ENCODE measurements around the gene RPE.

RPE gene

GRCh38 chr2:209970271-209970670 is 32.2 kb upstream of the RPE start:
- Histone ChIP-seq H3K9me3 (ENCODE audit: control insufficient read depth, insufficient read depth, low read depth, low read length) (no peaks in the 10 kb centered on the region), H3K36me3 (ENCODE audit: control insufficient read depth in 2 of 2, insufficient read depth in 1 of 2, low read length in 2 of 2) (no peaks in the 10 kb centered on the region), H3K4me1 (ENCODE audit: control insufficient read depth, insufficient read depth, low read length) (no peaks in the 10 kb centered on the region), H3K4me3 (ENCODE audit: low read depth, low read length) (no peak overlapping the region), H3K27ac (ENCODE audit: extremely low read depth, low read depth, low read length) (no peak overlapping the region)
- no peak for TF ChIP-seq ZNF768 (tag by site-specific recombination; IDR thresholded peaks at IDR 0.05)
- no peak for TF ChIP-seq ZBTB1 (tag by site-specific recombination; IDR thresholded peaks at IDR 0.05)
- TF ChIP-seq ZNF10 (tag by site-specific recombination; IDR thresholded peaks at IDR 0.05), result no peak
- no peak for TF ChIP-seq ZNF677 (tag by site-specific recombination; IDR thresholded peaks at IDR 0.05)
- no peak for TF ChIP-seq ZFHX2 (tag by site-specific recombination; conservative IDR thresholded peaks at IDR 0.05)
- TF ChIP-seq ZNF548 (tag by site-specific recombination; IDR thresholded peaks at IDR 0.05), result no peak
- TF ChIP-seq ZNF394 (tag by site-specific recombination; IDR thresholded peaks at IDR 0.05; ENCODE audit: borderline replicate concordance), result no peak
- CTCF ChIA-PET, result interaction anchor here (1.1 kb wide), 1 partner anchor 225 kb away, joined by 3 read pairs; no protein-coding TSS in a partner anchor
- POLR2A ChIA-PET, result no interaction called here

- no peaks in the 10 kb centered on the region for H3K9me3 ChIP-seq (ENCODE audit: control insufficient read depth, insufficient read depth, low read depth, low read length)
- no peak overlapping the region for H3K4me3 ChIP-seq (ENCODE audit: low read depth, low read length)
- H3K4me1 ChIP-seq (ENCODE audit: control insufficient read depth, insufficient read depth, low read length), result no peaks in the 10 kb centered on the region
- H3K36me3 ChIP-seq (ENCODE audit: control insufficient read depth in 2 of 2, insufficient read depth in 1 of 2, low read length in 2 of 2), result no peaks in the 10 kb centered on the region
- ChIA-PET CTCF (interaction anchor here (0.6 to 1.1 kb wide), 3 partner anchors 10 to 525 kb away, joined by 3 to 6 read pairs (median 3); no protein-coding TSS in a partner anchor), POLR2A (no interaction called here)
- H3K27ac ChIP-seq (ENCODE audit: extremely low read depth, low read depth, low read length), result no peak overlapping the region
- TF ChIP-seq ZNF132 (tag by site-specific recombination; IDR thresholded peaks at IDR 0.05; ENCODE audit: borderline replicate concordance) (no peak), ZNF76 (tag by site-specific recombination; IDR thresholded peaks at IDR 0.05; ENCODE audit: borderline replicate concordance, low read depth) (no peak), ZNF610 (tag by site-specific recombination; IDR thresholded peaks at IDR 0.05; ENCODE audit: borderline replicate concordance) (no peak), KLF7 (tag by site-specific recombination; IDR thresholded peaks at IDR 0.05; ENCODE audit: borderline replicate concordance) (no peak), ZNF16 (tag by site-specific recombination; IDR thresholded peaks at IDR 0.05; ENCODE audit: low read depth) (no peak), ZNF670 (tag by site-specific recombination; IDR thresholded peaks at IDR 0.05; ENCODE audit: low read depth) (no peak), ZNF10 (tag by site-specific recombination; IDR thresholded peaks at IDR 0.05) (no peak), ZNF664 (tag by site-specific recombination; IDR thresholded peaks at IDR 0.05) (no peak), ZBTB49 (tag by site-specific recombination; IDR thresholded peaks at IDR 0.05; ENCODE audit: low read depth) (no peak), ZNF707 (tag by site-specific recombination; IDR thresholded peaks at IDR 0.05) (no peak), GLIS1 (tag by site-specific recombination; IDR thresholded peaks at IDR 0.05) (no peak), ZSCAN18 (tag by site-specific recombination; IDR thresholded peaks at IDR 0.05) (no peak), GLIS2 (tag by site-specific recombination; IDR thresholded peaks at IDR 0.05) (no peak), SCRT1 (tag by site-specific recombination; IDR thresholded peaks at IDR 0.05; ENCODE audit: borderline replicate concordance) (no peak), TRIM28 (IDR thresholded peaks at IDR 0.05; ENCODE audit: borderline replicate concordance, low read length) (no peak), PBX3 (CRISPR knock-in tag; IDR thresholded peaks at IDR 0.05) (no peak)
Measured at GRCh38 chr2:209970711-209971110, 31.7 kb upstream of the RPE start.
